ENCODE data around the gene CLSTN1. TPM values are rescaled to one million over a fixed set of nuclear protein-coding genes. Genes with fewer than 3 reads are reported as not detected.
A peak's percentile ranks its signal among the peaks of the same experiment; 100 is the strongest.

Gene CLSTN1
- polyA plus RNA-seq, 2 donors, result 45.8 to 55.4 TPM

DNA sequence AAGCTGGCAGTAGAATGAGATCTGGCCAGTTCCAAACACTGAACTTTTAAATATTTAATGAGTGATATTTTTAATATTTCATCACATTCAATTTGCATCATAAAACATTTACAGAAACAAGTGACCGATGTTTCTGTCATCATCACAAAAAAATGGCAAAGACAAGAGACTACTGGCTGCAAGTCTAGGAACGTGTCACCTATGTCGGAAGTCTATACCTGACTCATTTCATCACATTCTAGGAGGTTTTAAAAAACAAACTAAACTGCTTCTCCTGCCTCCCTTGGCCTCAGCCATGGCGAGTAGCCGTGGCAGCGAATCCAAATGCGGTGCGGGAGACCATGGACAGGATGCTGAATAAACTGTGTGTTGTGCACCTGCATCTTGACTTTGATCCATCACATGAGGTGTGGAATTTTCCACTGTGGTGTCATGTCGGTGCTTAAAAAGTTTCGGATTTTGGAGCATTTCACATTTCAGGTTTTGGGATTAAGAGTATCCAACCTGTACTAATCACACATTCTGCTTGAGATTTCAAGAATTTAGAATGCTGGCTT lies 43.1 kb downstream of the CLSTN1 start:
- no peaks in the 10 kb centered on the region for H3K27me3 ChIP-seq (ENCODE audit: control insufficient read depth in 1 of 2, insufficient read depth in 2 of 2, low read length in 2 of 2)
- no peaks in the 10 kb centered on the region for H3K4me1 ChIP-seq (ENCODE audit: control insufficient read depth in 2 of 2, insufficient read depth in 2 of 2, low read length in 1 of 2)
- H3K27ac ChIP-seq (ENCODE audit: low read depth in 2 of 2, low read length in 1 of 2), result no peak overlapping the region
- 78 to 83% methylated on average over 10 of the region's 10 CpGs for WGBS, 2 donors
- H3K36me3 ChIP-seq (ENCODE audit: control insufficient read depth in 2 of 2, insufficient read depth in 2 of 2, low read length in 1 of 2), result no peaks in the 10 kb centered on the region
- H3K9me3 ChIP-seq (ENCODE audit: control insufficient read depth in 2 of 2, insufficient read depth in 1 of 2, low read depth in 1 of 2, low read length in 1 of 2), result no peaks in the 10 kb centered on the region
- no peak overlapping the region for H3K4me3 ChIP-seq (ENCODE audit: low read depth in 1 of 2, low read length in 2 of 2)

DNA sequence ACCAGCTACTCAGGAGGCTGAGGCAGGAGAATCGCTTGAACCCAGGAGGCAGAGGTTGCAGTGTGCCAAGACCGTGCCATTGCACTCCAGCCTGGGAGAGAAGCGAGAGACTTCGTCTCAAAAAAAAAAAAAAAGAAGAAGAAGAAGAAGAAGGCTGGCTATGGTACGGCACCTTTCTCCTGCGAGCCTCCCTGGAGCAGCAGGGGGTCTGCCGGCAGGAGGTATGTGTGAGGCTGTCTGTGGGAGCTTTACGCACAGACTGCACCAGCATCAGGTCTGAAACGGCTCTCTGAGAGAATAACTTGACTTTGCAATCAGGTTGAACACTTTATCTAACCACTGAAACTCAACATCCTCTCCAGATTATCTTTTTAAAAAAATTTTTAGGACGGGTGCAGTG lies 44.9 kb downstream of the CLSTN1 start:
- Histone ChIP-seq H3K4me1 (ENCODE audit: control insufficient read depth in 2 of 2, insufficient read depth in 2 of 2, low read length in 1 of 2) (no peaks in the 10 kb centered on the region), H3K9me3 (ENCODE audit: control insufficient read depth in 2 of 2, insufficient read depth in 1 of 2, low read depth in 1 of 2, low read length in 1 of 2) (no peaks in the 10 kb centered on the region)
- WGBS, 2 donors, result 88 to 93% methylated on average over 10 of the region's 10 CpGs

DNA sequence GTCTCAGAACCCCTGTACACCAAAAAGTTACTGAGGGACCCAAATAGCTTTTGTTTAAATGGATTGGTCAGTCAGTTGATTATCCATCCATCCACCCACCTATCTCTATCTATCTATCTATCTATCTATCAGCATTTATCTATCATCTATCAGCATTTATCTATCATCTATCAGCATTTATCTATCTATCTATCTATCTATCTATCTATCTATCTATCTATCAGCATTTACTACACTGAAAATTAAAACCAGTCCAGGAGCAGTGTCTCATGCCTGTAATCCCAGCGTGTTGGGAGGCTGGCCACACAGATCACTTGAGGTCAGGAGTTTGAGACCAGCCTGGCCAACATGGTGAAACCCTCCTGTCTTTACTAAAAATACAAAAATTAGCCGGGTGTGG lies 47.1 kb downstream of the CLSTN1 start:
- no peak overlapping the region for H3K27ac ChIP-seq (ENCODE audit: low read depth in 2 of 2, low read length in 1 of 2)
- 91 to 95% methylated on average over 2 of the region's 2 CpGs for WGBS, 2 donors

More for the DNA sequence above, 44.9 kb downstream of the CLSTN1 start:
- no peaks in the 10 kb centered on the region for H3K36me3 ChIP-seq (ENCODE audit: control insufficient read depth in 2 of 2, insufficient read depth in 2 of 2, low read length in 1 of 2)
- H3K27me3 ChIP-seq (ENCODE audit: control insufficient read depth in 1 of 2, insufficient read depth in 2 of 2, low read length in 2 of 2), result no peaks in the 10 kb centered on the region
- H3K27ac ChIP-seq (ENCODE audit: low read depth in 2 of 2, low read length in 1 of 2), result no peak overlapping the region
- H3K4me3 ChIP-seq (ENCODE audit: low read depth in 1 of 2, low read length in 2 of 2), result no peak overlapping the region

DNA sequence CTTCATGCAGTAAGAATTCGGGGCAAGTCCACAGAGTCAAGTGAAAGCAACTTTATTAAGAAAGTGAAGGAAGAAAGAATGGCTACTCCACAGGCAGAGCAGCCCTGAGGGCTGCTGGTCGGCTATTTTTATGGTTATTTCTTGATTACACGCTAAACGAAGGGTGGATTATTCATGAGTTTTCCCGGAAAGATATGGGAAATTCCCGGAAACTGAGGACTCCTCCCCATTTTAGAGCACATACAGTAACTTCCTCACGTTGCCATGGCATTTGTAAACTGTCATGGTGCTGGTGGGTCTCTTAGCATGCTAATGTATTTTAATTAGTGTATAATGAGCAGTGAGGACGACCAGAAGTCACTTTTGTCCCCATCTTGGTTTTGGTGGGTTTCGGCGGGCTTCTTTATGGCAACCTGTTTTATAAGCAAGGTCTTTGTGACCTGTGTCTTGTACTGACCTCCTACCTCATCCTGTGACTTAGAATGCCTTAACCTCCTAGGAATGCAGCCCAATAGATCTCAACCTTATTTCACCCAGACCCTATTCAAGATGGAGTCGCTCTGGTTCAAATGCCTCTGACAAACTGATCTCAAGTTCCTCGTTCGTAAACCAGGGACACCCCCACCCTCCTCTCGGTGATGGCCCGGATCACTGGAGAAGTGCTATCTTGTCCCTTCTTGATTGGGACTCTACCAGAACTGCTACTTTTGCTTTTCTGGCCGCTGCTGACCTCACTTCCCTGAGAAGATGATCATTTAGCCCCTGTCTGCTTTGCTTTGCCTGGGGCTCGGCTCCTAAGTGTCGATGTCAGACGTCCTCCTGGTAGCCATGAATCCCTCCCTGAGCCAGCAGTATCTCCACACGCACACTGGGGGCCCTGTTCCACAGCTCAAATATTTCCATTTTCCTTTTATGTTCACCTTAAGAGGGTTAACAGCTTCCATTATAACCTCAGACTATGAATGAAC lies 48.8 kb downstream of the CLSTN1 start:
- Histone ChIP-seq H3K36me3 (ENCODE audit: control insufficient read depth in 2 of 2, insufficient read depth in 2 of 2, low read length in 1 of 2) (peaks cover 0 to 5% of the 10 kb centered on the region in 2 donors), H3K9me3 (ENCODE audit: control insufficient read depth in 2 of 2, insufficient read depth in 1 of 2, low read depth in 1 of 2, low read length in 1 of 2) (no peaks in the 10 kb centered on the region), H3K27ac (ENCODE audit: low read depth in 2 of 2, low read length in 1 of 2) (no peak overlapping the region), H3K27me3 (ENCODE audit: control insufficient read depth in 1 of 2, insufficient read depth in 2 of 2, low read length in 2 of 2) (no peaks in the 10 kb centered on the region), H3K4me1 (ENCODE audit: control insufficient read depth in 2 of 2, insufficient read depth in 2 of 2, low read length in 1 of 2) (no peaks in the 10 kb centered on the region), H3K4me3 (ENCODE audit: low read depth in 1 of 2, low read length in 2 of 2) (no peak overlapping the region)
- 87 to 91% methylated on average over 20 of the region's 20 CpGs for WGBS, 2 donors

More for the DNA sequence above, 47.1 kb downstream of the CLSTN1 start:
- Histone ChIP-seq H3K9me3 (ENCODE audit: control insufficient read depth in 2 of 2, insufficient read depth in 1 of 2, low read depth in 1 of 2, low read length in 1 of 2) (no peaks in the 10 kb centered on the region), H3K4me3 (ENCODE audit: low read depth in 1 of 2, low read length in 2 of 2) (no peak overlapping the region), H3K36me3 (ENCODE audit: control insufficient read depth in 2 of 2, insufficient read depth in 2 of 2, low read length in 1 of 2) (peaks cover 0 to 5% of the 10 kb centered on the region in 2 donors), H3K4me1 (ENCODE audit: control insufficient read depth in 2 of 2, insufficient read depth in 2 of 2, low read length in 1 of 2) (no peaks in the 10 kb centered on the region), H3K27me3 (ENCODE audit: control insufficient read depth in 1 of 2, insufficient read depth in 2 of 2, low read length in 2 of 2) (no peaks in the 10 kb centered on the region)

DNA sequence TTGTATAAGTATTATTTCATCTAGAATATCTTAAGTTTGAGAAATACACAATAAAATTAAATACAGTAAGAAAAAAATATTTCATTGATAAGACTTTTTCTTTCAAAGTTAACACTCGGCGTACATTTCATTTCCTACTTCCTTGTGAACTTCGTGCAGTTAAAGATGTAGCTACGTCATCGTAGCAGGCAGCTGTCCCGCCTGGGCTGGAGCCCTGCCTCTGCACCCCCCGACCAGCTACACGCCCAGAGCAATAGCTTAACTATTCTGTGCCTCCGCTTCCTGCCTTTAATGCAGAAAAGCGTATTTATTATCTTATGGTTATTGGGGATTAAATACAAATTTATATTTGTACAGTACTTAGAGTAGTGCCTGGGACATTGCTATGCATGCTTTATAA lies 53.5 kb downstream of the CLSTN1 start:
- peaks cover 0 to 2% of the 10 kb centered on the region in 2 donors for H3K4me1 ChIP-seq (ENCODE audit: control insufficient read depth in 2 of 2, insufficient read depth in 2 of 2, low read length in 1 of 2)
- no peaks in the 10 kb centered on the region for H3K27me3 ChIP-seq (ENCODE audit: control insufficient read depth in 1 of 2, insufficient read depth in 2 of 2, low read length in 2 of 2)
- H3K4me3 ChIP-seq (ENCODE audit: low read depth in 1 of 2, low read length in 2 of 2), result no peak overlapping the region
- 57 to 74% methylated on average over 10 of the region's 10 CpGs for WGBS, 2 donors
- no peaks in the 10 kb centered on the region for H3K9me3 ChIP-seq (ENCODE audit: control insufficient read depth in 2 of 2, insufficient read depth in 1 of 2, low read depth in 1 of 2, low read length in 1 of 2)
- no peak overlapping the region for H3K27ac ChIP-seq (ENCODE audit: low read depth in 2 of 2, low read length in 1 of 2)
- peaks cover 0 to 5% of the 10 kb centered on the region in 2 donors for H3K36me3 ChIP-seq (ENCODE audit: control insufficient read depth in 2 of 2, insufficient read depth in 2 of 2, low read length in 1 of 2)

DNA sequence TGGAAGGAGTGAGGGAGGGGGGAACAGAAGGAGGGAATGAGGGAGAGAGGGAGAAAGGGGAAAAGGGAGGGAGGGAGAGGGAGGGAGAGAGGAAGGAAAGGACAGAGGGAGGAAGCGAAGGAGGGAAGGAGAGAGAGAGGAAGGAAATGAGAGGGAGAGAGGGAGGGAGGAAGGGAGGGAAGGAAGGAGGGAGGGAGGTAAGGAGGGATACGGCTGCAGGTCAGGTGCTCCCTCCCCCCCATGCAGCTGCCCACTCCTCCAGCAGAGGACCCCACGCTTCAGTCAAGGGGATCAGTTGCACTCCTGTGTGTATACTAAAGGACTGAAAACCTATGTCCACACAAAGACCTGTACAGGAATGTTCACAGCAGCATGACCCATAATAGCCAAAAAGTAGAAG lies 54.8 kb downstream of the CLSTN1 start:
- WGBS, 2 donors, result 77 to 89% methylated on average over 3 of the region's 3 CpGs
- Histone ChIP-seq H3K4me3 (ENCODE audit: low read depth in 1 of 2, low read length in 2 of 2) (no peak overlapping the region), H3K27ac (ENCODE audit: low read depth in 2 of 2, low read length in 1 of 2) (no peak overlapping the region), H3K36me3 (ENCODE audit: control insufficient read depth in 2 of 2, insufficient read depth in 2 of 2, low read length in 1 of 2) (peaks cover 0 to 5% of the 10 kb centered on the region in 2 donors), H3K4me1 (ENCODE audit: control insufficient read depth in 2 of 2, insufficient read depth in 2 of 2, low read length in 1 of 2) (peaks cover 0 to 2% of the 10 kb centered on the region in 2 donors), H3K9me3 (ENCODE audit: control insufficient read depth in 2 of 2, insufficient read depth in 1 of 2, low read depth in 1 of 2, low read length in 1 of 2) (no peaks in the 10 kb centered on the region), H3K27me3 (ENCODE audit: control insufficient read depth in 1 of 2, insufficient read depth in 2 of 2, low read length in 2 of 2) (no peaks in the 10 kb centered on the region)

DNA sequence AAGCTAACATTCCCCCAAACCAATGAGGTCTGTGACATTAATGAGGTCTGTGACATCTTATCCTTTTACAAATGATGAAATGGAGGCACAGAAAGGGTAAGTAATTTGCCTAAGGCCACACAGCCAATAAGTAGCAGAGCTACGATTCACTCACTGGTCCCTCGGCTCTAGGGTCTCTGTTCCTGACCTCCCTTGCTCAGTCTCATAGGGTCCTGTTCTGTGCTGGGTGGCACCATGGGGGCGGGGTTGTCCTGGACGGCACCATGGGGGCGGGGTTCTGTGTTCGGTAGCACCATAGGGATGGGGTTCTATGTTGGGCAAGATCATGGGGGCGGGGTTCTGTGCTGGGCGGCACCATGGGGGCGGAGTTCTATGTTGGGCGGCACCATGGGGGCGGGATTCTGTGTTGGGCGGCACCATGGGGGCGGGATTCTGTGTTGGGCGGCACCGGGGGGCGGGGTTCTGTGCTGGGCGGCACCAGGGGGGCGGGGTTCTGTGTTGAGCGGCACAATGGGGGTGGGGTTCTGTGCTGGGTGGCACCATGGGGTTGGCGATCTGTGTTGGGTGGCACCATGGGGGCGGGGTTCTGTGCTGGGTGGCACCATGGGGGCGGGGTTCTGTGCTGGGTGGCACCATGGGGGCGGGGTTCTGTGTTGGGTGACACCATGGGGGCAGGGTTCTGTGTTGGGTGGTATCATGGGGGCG lies 55.6 kb downstream of the CLSTN1 start:
- peaks cover 0 to 8% of the 10 kb centered on the region in 2 donors for H3K36me3 ChIP-seq (ENCODE audit: control insufficient read depth in 2 of 2, insufficient read depth in 2 of 2, low read length in 1 of 2)
- H3K4me3 ChIP-seq (ENCODE audit: low read depth in 1 of 2, low read length in 2 of 2), result no peak overlapping the region
- no peaks in the 10 kb centered on the region for H3K27me3 ChIP-seq (ENCODE audit: control insufficient read depth in 1 of 2, insufficient read depth in 2 of 2, low read length in 2 of 2)
- H3K27ac ChIP-seq (ENCODE audit: low read depth in 2 of 2, low read length in 1 of 2), result peak overlapping the region in 1 of 2 donors; percentile 2
- H3K9me3 ChIP-seq (ENCODE audit: control insufficient read depth in 2 of 2, insufficient read depth in 1 of 2, low read depth in 1 of 2, low read length in 1 of 2), result no peaks in the 10 kb centered on the region
- peaks cover 0 to 2% of the 10 kb centered on the region in 2 donors for H3K4me1 ChIP-seq (ENCODE audit: control insufficient read depth in 2 of 2, insufficient read depth in 2 of 2, low read length in 1 of 2)
- 93 to 94% methylated on average over 24 of the region's 24 CpGs for WGBS, 2 donors

DNA sequence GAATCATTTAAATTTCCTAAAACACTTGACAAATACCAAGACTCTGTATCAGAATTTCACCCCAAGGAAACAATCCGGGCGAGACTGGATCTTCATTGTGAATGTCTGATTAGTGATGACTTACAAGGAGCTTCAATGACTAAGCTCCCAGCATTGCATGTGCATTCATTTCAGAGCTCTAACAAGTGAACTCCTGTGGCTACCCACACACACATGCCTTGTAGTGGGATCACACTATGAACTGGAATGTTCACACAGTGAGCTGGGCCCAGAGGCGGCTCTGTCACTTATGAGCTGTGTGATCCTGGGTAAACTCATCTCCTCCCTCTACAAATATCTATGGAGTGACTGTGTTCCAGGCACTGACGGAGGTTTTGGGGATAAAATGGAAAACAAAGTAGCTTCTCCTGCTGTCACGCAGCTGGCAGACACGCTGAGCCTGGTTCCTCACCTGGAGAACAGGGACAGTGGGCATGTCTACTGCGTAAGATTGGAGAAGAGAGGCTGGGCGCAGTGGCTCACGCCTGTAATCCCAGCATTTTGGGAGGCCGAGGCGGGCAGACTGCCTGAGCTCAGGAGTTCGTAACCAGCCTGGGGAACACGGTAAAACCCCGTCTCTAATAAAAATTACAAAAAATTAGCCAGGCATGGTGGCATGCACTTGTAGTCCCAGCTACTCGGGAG lies 56.9 kb downstream of the CLSTN1 start:
- Histone ChIP-seq H3K4me3 (ENCODE audit: low read depth in 1 of 2, low read length in 2 of 2) (no peak overlapping the region), H3K36me3 (ENCODE audit: control insufficient read depth in 2 of 2, insufficient read depth in 2 of 2, low read length in 1 of 2) (peaks cover 0 to 3% of the 10 kb centered on the region in 2 donors), H3K4me1 (ENCODE audit: control insufficient read depth in 2 of 2, insufficient read depth in 2 of 2, low read length in 1 of 2) (peaks cover 0 to 2% of the 10 kb centered on the region in 2 donors), H3K9me3 (ENCODE audit: control insufficient read depth in 2 of 2, insufficient read depth in 1 of 2, low read depth in 1 of 2, low read length in 1 of 2) (no peaks in the 10 kb centered on the region), H3K27ac (ENCODE audit: low read depth in 2 of 2, low read length in 1 of 2) (peak overlapping the region; percentile 67 to 83), H3K27me3 (ENCODE audit: control insufficient read depth in 1 of 2, insufficient read depth in 2 of 2, low read length in 2 of 2) (no peaks in the 10 kb centered on the region)
- 77 to 83% methylated on average over 15 of the region's 15 CpGs for WGBS, 2 donors

DNA sequence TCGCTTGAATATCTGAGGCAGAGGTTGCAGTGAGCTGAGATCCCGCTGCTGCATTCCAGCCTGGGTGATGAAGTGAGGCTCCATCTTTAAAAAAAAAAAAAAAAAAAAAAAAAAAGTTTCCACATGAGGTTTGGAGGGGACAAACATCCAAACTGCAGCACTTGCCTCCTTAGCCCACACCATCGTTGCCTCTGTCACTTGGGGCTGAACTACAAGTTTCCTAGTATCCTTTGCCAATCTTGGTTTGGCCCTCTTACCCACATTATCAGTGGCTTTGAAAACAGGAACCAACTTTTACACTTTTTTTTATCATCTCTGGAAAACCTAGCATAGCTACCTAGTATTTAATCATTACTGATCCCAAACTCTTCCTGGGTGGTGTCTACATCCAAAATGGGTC lies 59.2 kb downstream of the CLSTN1 start:
- no peak overlapping the region for H3K4me3 ChIP-seq (ENCODE audit: low read depth in 1 of 2, low read length in 2 of 2)
- no peaks in the 10 kb centered on the region for H3K27me3 ChIP-seq (ENCODE audit: control insufficient read depth in 1 of 2, insufficient read depth in 2 of 2, low read length in 2 of 2)
- H3K27ac ChIP-seq (ENCODE audit: low read depth in 2 of 2, low read length in 1 of 2), result no peak overlapping the region
- WGBS, 2 donors, result 81 to 84% methylated on average over 3 of the region's 3 CpGs
- no peaks in the 10 kb centered on the region for H3K9me3 ChIP-seq (ENCODE audit: control insufficient read depth in 2 of 2, insufficient read depth in 1 of 2, low read depth in 1 of 2, low read length in 1 of 2)
- peaks cover 0 to 4% of the 10 kb centered on the region in 2 donors for H3K4me1 ChIP-seq (ENCODE audit: control insufficient read depth in 2 of 2, insufficient read depth in 2 of 2, low read length in 1 of 2)
- H3K36me3 ChIP-seq (ENCODE audit: control insufficient read depth in 2 of 2, insufficient read depth in 2 of 2, low read length in 1 of 2), result peaks cover 0 to 3% of the 10 kb centered on the region in 2 donors
